ENCODE data around the gene PCDHA1.

Gene PCDHA1

GRCh38 chr5:140988100-140988499 lies 202.2 kb downstream of the PCDHA1 start:
- TF ChIP-seq FOXP2 (optimal IDR thresholded peaks at IDR 0.05; ENCODE audit: borderline replicate concordance, extremely low read depth, extremely low read length, insufficient read depth) (no peak), REST (IDR thresholded peaks at IDR 0.05; ENCODE audit: insufficient read depth in 1 of 2, low read depth in 2 of 2, low read length in 2 of 2) (no peak), TAF1 (IDR thresholded peaks at IDR 0.05; ENCODE audit: borderline replicate concordance, insufficient read depth, low read length) (no peak)

- TF ChIP-seq POLR2AphosphoS5 (IDR thresholded peaks at IDR 0.05; ENCODE audit: low read depth, low read length) = no peak
These were observed 202.7 kb downstream of the PCDHA1 start for GRCh38 chr5:140988608-140989007.

- no peak for TF ChIP-seq TAF1 (IDR thresholded peaks at IDR 0.05; ENCODE audit: borderline replicate concordance, insufficient read depth, low read length)
- no peak for TF ChIP-seq REST (IDR thresholded peaks at IDR 0.05; ENCODE audit: insufficient read depth in 1 of 2, low read depth in 2 of 2, low read length in 2 of 2)
- TF ChIP-seq SIN3A (IDR thresholded peaks at IDR 0.05; ENCODE audit: borderline replicate concordance, insufficient read depth, low read length) = no peak
- TF ChIP-seq POLR2AphosphoS5 (IDR thresholded peaks at IDR 0.05; ENCODE audit: low read depth, low read length) = no peak
- TF ChIP-seq FOXP2 (optimal IDR thresholded peaks at IDR 0.05; ENCODE audit: borderline replicate concordance, extremely low read depth, extremely low read length, insufficient read depth) = no peak
These were observed 203.5 kb downstream of the PCDHA1 start for GRCh38 chr5:140989254-140990020.

GRCh38 chr5:140992828-140993227 lies 206.9 kb downstream of the PCDHA1 start:
- TF ChIP-seq FOXP2 (optimal IDR thresholded peaks at IDR 0.05; ENCODE audit: borderline replicate concordance, extremely low read depth, extremely low read length, insufficient read depth) (no peak), POLR2AphosphoS5 (IDR thresholded peaks at IDR 0.05; ENCODE audit: low read depth, low read length) (no peak), REST (IDR thresholded peaks at IDR 0.05; ENCODE audit: insufficient read depth in 1 of 2, low read depth in 2 of 2, low read length in 2 of 2) (no peak), SIN3A (IDR thresholded peaks at IDR 0.05; ENCODE audit: borderline replicate concordance, insufficient read depth, low read length) (no peak), TAF1 (IDR thresholded peaks at IDR 0.05; ENCODE audit: borderline replicate concordance, insufficient read depth, low read length) (no peak)

- TF ChIP-seq FOXP2 (optimal IDR thresholded peaks at IDR 0.05; ENCODE audit: borderline replicate concordance, extremely low read depth, extremely low read length, insufficient read depth) (no peak), SIN3A (IDR thresholded peaks at IDR 0.05; ENCODE audit: borderline replicate concordance, insufficient read depth, low read length) (no peak), REST (IDR thresholded peaks at IDR 0.05; ENCODE audit: insufficient read depth in 1 of 2, low read depth in 2 of 2, low read length in 2 of 2) (no peak), POLR2AphosphoS5 (IDR thresholded peaks at IDR 0.05; ENCODE audit: low read depth, low read length) (no peak), TAF1 (IDR thresholded peaks at IDR 0.05; ENCODE audit: borderline replicate concordance, insufficient read depth, low read length) (no peak)
These were observed 210.1 kb downstream of the PCDHA1 start for GRCh38 chr5:140996060-140996459.
